ENCODE results near the gene EHD1.
"Not testable (repeated sequence)": the region's sequence is repeated elsewhere in the genome, so short reads cannot be mapped to it uniquely, and the experiment has no call there.

Gene EHD1

DNA sequence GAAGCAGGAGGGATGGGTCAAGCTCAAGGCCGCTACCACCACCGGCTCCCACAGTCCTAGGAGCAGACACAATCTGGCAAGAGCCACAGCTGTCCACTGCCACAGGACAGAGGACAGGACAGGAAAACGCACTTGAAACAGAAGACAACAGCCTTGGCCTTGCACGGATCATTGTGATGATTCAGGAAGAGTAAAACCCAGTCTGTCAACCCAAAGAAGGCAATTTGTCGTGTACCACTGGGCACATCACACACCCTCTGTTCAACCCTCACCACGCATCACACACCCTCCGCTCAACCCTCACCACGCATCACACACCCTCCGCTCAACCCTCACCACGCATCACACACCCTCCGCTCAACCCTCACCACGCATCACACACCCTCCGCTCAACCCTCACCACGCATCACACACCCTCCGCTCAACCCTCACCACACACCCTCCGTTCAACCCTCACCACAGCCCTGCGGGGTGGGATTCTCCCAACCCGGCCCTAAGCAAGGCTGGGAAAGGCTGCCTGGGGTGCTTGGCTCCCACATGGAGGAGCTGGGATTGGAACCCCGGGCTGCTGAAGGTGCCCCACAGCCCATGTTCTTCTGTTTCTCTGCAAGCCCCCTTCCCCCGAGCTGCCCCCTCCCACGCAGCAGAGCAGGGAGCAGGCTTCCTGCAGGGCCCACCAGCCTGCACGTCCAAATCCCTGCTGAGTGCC is 22.7 kb downstream of the EHD1 start:
- DNase-seq: no peak

DNA sequence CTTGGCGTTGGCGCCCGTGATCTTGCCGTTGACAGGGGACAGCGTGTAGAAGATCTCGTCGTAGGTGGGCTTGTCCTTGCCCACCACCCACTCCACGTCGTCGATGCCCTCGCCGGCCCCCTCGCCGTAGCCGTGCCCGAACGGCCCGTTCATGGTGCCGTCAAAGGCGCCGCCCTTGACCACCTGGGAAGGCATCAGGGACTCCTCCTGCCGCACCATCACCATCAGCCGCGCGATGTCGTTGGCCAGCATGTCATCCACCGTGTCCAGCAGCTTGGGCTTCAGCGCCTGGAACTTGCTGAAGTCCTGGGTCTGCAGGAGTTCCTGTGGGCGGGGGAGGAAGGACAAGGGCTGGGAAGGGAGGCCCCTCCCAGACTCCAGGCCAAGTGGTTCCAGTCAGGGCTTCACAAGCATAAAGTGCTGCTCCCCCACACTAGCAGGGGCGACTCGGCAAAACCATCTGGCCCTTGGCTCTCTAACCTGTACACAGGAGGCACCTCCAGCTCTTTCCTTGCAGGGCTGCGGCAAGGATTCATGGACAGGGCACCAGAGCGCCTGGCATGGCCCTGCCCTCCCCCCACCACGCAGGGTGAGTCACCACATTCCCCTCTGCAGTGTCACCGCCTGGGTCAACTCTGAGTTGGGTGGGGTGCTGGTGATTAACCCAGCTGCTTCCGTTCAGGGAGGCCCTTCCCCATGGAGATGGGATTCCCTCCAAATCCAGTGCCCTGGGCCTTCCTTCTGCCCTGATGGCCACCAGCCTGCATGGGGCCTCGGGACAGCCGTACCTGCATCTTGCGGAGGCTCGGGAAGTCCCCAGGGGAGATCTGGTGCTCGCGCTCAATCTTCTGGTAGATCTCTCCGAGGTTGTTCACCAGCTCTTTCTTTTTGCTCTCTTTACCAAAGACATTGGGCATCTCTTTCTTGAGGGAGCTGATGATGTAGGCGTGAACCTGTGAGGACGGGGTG is 23.6 kb downstream of the EHD1 start:
- DNase-seq: peak; percentile 75

DNA sequence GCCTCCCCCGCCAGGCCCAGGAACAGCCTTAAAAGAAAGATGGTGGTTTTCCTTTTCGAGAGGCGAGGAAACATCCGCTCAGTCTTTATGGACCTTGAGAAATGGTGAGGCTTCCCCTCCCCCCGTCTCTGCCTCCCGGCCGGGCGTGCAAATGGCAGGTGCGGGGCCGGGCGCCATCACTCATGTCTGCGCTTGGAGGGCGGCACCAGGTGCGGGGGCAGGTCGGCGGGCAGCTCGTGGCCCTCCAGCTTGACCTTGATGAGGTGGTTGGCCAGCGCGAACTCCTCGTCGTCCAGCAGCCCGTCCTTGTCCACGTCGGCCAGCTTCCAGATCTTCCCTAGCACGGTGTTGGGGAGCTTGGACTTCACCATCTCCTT is 24.3 kb downstream of the EHD1 start:
- DNase-seq: no peak

DNA sequence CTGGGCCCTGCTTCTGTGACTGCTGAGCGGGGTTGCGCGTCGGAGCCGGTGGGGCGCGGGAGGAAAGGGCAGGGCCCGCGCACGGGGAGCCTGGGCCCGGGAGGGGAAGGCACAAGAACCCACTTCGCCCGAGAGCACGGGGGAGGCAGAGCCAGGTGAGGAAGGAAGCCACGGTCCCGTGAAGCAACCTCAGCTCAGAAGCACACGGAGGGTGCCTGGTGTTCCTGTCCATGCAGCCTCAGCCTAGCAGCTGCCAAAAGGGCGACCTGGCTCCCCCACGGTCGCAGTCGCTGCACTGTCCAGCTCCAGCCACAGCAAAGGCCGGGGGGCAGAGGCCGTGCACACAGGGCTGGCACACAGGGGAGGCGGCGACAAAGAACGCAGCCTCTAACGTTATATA is 24.7 kb downstream of the EHD1 start:
- no peak for DNase-seq

DNA sequence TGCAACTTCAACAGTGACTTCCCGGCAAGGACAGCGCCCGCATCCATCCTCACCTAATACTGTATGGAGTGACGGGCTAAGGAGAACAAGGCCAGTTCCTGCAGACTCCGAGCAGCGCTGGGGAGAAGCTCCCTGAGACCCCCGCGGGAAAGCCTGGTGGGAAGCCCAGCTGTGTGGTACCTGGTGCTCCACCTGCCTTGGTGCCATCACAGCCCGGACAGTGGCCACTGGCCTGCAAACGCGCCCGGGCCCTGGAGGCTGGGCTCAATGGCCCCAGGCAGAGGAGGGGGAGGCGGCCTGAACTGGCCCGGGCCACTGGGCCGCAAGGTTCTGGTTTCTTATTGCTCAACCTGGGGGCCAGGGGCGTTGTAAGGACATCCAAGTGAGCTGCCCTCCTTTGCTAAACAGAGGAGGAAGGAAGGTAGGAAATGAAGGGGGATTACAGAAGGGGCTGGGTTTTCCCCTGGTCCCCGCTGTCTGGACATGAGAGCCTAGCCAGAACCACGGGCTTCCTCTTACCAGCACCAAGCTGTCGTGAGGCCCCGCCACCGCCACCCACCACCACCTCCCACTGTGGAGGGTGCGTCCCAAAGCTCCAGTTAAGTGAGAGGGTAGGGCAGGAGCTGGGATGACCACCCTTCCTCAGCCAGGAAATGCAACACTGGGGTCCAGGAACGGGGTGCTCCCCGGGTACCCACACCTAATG is 25.5 kb downstream of the EHD1 start:
- no peak for DNase-seq

DNA sequence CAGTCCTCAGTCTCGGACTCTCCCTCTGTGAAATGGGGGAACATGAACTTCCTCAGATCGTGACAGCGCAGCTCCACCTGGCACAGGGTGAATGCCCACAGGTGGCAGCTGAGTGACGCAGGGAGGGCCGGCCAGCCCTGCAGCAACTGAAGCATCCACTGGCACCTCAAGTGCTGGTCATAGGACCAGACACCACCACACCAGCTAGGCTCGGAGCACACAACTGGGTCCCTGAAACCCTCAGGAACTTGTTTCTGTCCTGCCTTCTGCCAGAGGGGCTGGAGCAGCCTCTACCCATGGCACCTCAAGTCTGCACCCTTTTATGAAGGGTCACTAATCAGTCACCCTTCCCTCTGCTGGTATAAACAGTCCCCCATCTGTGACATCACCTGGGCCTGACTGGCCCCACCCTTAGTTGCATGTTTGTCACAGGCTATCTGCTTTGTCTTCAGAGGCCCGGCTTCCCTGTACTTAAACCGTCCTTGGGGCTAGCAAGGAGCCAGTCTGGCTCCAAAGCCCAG is 26.5 kb downstream of the EHD1 start:
- DNase-seq: no peak

DNA sequence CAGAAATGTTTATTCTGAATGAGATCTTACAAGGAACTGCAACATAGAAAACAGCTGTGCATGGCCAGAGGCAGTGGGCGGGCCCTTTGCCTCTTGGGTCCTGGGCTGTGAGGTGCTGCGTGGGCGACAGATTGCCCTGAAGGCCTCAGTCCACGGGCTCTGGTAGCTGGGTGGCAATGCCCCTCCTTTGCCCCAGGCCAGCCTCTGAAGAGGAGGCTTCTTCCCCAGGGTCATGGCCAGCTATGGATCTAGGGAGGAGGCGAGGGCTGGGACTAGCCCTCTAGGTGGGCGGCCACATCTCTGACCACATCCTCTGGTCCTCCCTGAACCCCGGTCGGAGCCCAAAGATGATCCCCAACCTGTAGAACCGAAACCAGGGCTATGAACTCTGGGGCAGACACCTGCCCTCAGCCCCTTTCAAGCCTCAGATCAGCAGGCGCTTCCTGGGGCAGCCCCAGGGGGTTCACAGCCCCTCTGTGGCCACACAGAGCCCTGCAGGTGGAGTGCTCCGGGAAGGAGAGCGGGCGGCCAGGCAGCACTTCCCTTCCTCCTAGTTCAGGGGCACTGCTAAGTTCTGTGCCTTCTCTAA is 27.3 kb downstream of the EHD1 start:
- peak; percentile 30 for DNase-seq

DNA sequence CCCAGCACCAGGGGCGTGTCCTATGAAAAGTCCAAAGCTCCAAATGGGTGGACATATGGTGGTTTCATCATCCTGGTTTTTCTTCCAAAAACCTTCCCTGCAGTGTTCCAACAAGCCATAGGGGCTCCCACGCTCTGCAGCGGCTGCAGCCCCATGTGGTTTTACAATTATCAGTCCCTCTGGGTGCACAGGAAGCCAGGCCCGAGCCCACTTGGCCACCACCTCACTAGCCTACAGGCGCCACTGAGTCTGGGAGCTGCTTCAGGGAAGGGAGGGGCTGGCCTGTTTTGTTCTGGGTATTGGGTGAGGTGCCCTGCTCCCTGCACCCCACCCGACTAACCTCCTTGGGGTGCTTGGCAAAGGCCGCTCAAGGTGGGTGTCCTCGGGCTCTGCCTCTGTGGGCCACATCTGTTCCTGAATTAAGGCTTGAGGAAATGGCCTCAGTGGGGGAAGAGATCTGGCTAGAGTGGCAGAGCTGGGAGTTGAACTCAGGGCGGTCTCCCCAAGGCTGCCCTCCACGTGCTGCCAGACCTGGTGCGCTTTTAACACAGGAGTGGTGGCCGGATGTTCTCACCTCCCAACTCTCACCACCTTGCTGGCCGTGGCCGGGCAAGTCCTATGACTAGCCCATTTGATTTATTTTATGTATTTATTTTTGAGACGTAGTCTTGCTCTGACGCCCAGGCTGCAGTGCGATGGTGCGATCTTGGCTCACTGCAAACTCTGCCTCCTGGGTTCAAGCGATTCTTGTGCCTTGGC is 28.6 kb downstream of the EHD1 start:
- no peak for DNase-seq

DNA sequence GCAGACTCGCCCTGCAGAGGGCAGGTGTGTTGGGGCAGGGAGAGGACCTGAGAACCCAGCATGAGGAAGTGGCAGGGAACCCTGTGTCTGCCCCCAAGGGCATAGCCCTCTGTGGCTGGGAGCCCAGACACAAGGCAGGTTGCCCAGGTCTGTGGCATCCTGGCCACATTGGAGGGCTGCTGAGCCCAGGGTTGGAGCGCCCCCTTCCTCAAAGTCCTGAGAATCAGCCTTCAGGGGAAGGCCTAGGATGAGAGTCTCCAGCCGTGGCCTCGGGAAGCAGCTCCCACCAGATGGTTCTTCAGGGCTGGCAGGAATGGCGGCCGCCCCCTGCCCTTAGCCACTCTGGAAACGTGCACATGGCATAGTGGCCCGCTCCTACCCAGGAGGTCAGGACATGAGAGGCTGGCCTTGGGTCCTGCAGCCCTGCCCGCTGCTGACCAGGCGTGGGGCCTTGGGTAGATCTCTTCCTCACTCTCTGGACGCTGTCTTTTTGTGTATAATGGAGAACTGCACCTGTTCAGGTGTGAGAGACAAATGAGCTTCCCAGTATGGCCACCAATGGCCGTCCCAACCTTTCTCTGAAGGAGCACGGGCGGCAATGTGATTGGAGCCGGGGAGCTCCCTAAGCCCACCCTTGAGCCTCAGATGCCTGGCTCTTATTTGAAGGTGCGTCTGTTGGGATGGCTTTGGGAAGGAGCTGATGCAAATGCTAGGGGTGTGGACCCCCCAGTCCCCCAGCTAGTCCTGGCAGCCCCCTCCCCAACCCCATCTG is 29.4 kb downstream of the EHD1 start:
- peak; percentile 22 for DNase-seq

DNA sequence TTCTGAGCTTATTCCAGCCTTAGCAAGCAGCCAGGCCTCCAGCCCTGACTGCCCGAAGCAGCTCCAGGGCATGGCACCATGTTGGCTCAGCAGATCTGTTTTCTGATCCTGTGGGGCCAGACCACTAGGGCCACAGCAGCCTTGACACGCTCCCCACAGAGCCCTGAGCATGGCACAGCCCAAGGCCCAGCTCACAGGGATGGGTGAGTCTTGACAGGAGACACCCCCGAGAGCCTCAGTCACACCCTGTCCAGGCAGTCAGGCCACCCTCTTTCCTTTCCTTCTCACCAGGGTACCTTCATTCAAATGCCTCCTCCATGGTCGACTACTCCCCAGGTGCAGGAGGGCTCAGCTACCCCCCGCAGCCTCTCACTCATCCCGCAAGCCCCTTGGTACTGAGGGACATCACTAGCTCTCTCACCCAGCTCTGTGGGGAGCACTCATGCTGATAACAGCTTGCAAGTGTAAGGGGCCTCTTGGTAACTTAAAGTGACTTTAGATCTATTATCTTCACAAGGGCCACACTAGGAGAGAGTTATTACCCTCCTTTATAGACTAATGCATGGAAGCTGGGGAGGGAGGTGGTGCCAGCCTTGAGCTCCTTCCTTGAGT is 30.1 kb downstream of the EHD1 start:
- no peak for DNase-seq

DNA sequence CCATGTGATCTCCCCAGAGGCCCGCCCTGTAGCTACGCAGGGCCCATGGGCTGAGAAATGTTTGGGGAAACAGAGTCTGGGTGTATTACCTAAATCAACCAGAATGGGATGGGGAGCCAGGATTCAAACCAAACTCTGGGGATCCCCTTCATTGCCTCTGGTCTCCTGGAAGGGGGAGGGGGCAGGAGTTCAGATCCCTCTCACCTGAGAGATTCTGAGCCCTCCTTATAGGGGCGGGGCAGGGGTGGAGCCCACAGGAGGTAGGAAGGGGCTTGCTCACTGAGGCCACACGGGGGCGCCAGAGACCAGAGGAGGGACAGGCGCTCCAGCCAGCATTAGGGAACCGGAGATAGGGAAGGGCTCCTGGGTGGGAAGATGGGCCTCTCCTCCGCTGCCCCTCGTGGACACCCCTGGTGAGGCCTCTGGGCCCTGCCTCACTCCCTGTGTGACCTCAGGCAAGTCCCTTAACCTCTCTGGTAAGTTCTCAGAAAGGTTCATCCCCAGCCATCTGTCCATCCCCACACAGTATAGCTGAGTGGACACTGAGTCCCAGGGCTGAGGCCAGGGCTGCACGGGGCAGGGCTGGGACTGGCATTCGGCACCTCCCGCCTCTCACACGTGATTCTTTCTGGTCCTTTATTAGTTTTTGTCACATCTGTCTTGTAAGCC is 31.3 kb downstream of the EHD1 start:
- DNase-seq: peak; percentile 93

DNA sequence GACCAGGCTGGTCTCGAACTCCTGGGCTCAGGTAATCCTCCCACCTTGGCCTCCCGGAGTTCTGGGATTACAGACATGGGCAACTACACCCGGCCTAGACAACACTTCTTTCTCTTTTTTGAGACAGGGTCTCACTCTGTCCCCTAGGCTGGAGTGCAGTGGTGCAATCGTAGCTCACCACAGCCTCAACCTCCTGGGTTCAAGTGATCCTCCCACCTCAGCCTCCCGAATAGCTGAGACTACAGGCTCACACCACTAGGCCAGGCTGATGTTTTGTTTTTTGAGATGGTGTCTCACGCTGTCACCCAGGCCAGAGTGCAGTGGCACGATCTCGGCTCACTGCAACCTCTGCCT is 32.7 kb downstream of the EHD1 start:
- DNase-seq: not testable (repeated sequence)

DNA sequence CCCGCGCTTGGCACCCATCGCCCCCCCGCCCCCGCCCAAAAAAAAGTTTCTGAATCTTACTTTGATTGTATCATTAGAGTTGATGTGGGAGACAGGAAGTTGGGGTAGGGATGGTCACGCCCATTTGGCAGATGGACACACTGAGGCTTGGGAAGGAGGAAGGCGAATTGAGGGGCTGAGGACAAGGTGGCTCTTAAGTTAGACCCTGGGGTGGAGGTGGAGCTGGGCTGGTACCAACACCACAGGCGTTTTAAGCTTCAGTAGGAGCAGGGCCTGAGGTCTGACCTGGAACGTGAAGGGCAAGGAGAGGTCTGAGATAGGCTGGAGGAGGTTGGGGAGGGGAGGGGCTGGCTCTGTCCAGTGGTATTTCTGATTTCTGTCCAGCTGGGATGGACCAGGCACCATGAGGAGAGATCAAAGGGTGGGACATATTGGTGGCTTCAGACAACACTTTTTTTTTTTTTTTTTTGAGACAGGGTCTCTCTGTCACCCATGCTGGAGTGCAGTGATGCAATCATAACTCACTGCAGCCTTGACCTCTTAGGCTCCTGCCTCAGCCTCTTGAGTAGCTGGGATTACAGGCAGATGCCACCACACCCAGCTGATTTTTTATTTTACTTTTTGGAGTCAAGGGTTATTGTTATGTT is 33.2 kb downstream of the EHD1 start:
- DNase-seq: no peak

DNA sequence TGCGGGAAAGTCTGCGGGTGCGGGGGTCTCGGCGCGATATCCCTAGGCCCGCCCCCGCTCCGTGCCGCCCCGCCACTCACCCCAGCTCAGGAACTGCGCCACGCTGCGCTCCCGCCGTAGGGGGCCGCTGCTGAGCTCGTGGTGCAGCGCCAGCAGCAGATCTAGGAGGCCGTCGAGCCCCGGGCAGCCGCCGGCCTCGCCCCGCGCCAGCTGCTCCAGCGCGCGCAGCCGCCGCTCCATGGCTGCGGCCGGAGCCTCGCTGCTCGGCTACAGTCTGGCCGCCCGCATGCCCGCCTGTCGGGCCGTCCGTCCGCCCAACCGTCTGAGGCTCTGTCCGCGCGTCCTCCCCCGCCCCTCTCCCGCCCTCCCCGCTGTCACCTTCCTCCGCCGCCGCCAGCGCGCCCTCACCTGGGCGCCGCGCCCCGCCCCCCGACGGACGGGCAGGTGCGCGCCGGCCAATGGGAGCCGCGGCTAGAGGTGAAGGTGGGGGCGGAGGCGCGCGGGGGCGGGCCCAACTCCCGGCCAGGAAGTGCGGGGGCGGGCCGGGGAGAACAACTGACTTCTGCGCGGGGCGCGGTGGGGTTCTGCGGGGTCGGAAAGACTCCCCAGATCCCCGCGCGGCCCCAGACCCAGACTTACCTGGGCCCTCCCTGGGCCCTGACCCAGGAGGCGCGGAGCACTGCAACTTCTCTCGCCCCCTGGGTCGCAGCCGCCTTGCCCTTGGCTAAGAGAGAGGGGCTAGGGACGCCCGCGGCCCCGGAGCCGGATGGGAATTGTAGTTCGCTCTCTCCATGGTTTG is 33.9 kb downstream of the EHD1 start, which contains the start of gene CDC42BPG:
Gene CDC42BPG, minus strand, starts transcription at position 324 of the 799 bp plus-strand sequence. Its CDS starts 84 bp downstream, at position 240.
- peak; percentile 67 for DNase-seq

DNA sequence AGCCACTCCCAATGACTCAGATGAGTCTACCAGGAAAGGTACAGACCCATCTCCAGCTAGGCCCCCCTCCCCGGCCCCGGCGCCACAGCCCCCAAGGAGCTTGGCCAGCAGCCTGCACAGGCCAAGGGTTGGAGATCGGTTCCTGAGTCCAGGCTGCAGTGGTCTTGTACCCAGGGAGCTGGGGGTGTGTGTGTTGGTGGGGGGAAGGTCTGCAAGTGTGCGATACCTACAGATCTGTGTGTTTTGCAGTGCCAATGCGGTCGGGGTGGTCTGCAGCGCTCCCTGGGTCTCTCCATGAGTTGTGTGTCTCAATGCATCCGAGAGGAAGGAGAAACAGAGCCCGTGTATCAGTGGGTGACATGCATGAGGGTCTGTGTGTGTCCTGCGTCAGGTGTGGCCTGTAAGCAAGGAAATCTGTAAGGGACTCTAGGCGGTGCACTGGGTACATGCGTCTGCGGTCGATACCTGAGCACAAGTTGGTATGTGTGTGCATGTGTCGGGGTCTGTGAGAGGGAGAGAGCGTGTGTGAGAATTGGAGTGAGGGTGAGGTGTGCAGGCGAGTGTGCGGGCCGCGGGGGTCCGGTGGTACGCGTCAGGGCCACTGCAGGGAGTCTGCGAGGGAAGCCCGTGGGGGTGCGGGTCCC is 34.6 kb downstream of the EHD1 start:
- DNase-seq: no peak

DNA sequence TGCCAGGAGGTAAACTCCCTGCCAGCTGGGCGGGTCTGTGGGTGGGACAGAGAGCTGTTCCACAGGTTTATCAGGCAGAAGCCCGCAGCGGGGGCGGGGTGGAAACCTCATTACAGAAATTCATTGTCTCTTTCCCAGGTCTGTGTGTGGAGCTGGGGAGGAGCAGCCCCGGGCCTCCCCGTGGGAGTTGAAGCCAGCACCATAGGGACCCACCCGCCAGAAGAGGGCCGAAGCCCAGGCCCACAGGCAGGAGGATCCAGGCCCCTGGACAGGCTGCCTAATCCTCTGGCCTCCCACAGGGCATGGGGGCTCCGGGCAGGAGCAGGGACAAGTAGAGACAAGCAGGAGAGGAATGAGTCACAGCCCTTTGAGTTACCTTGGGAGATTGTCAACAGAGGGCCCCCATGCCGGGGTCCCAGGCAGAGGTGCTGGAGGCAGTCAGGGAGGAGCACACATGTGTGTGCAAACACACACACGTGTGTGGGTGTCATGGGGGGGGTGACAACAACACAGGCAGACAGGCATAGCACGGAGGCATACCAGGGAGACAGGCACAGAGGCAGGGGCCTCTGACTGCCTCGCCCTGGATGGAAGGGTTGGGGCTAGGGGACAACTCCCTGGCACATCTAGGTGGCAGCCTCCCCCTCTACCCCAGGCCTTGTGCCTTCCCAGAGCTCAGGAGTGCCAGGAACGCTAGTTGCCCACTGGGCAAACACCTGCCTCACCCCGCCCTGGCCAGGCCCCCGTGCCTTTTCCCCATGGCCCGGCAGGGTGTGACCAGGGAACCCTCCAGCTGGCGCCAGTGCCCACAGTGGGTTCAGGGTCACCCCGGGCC is 35.4 kb downstream of the EHD1 start:
- no peak for DNase-seq

DNA sequence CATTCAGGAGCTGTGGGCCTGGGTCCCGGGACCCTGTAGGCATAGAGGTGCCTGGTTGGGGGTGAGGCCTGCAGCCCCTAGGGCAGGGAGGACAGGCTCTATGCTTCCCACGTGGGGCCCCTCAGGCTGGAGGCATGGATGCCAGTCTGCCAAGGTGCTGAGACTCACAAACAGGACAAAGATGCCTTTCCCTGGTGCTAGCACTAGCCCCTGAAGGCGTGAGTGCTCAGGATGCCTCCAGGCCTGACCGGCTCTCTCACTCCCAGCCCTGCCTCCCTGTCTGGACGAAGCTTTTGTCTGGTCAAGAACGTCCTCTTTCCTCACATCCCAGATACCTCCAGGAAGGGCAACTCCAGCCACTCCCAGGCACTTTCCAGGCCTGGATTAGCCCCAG is 36.1 kb downstream of the EHD1 start:
- no peak for DNase-seq

Data from left hindlimb (tissue), 1 donor.